Endodermal cell (in vitro differentiated cells): Measurements from ENCODE around the gene CMC1. TPM values are rescaled to one million over a fixed set of nuclear protein-coding genes. Genes with fewer than 3 reads are reported as not detected.
A peak's percentile ranks its signal among the peaks of the same experiment; 100 is the strongest.

Experiments used
- DNase-seq: peaks from one replicate; pipeline ENCODE4 v3.0.0-alpha.2; 2017
- H3K27ac ChIP-seq: 2 replicates; pipeline ENCODE4 v1.5.1; 2013; ENCODE audit warnings: mild to moderate bottlenecking, low read depth, low read length, moderate library complexity
- H3K27me3 ChIP-seq: 2 replicates; pipeline ENCODE4 v1.6.1; 2013; ENCODE audit warnings: mild to moderate bottlenecking, low read length, moderate library complexity; ENCODE audit not compliant: insufficient read depth, control insufficient read depth, poor library complexity, severe bottlenecking
- H3K36me3 ChIP-seq: 2 replicates; pipeline ENCODE4 v1.7.0; 2013; ENCODE audit warnings: mild to moderate bottlenecking, low read length, moderate library complexity; ENCODE audit not compliant: control insufficient read depth, insufficient read depth
- H3K4me1 ChIP-seq: one replicate; pipeline ENCODE4 v1.7.0; 2013; ENCODE audit warnings: low read length; ENCODE audit not compliant: control insufficient read depth, insufficient read depth
- H3K4me3 ChIP-seq: 2 replicates; pipeline ENCODE4 v1.5.1; 2013; ENCODE audit warnings: mild to moderate bottlenecking, low read length, moderate library complexity
- H3K9ac ChIP-seq: 2 replicates; pipeline ENCODE4 v1.6.1; 2013; ENCODE audit warnings: mild to moderate bottlenecking, low read length, moderate library complexity; ENCODE audit not compliant: poor library complexity, severe bottlenecking; ENCODE audit errors: extremely low read depth
- H3K9me3 ChIP-seq: 2 replicates; pipeline ENCODE4 v1.6.1; 2013; ENCODE audit warnings: mild to moderate bottlenecking, low read length, moderate library complexity; ENCODE audit not compliant: control insufficient read depth
- H3K27ac Mint-ChIP-seq: 2 replicates; pipeline ENCODE4 v1.8.0; 2020; ENCODE audit warnings: mixed read lengths
- H3K27me3 Mint-ChIP-seq: 2 replicates; pipeline ENCODE4 v1.8.0; 2021; ENCODE audit warnings: mild to moderate bottlenecking, mixed read lengths; ENCODE audit not compliant: insufficient read depth
- H3K36me3 Mint-ChIP-seq: 2 replicates; pipeline ENCODE4 v1.8.0; 2020; ENCODE audit warnings: low read depth, mixed read lengths
- H3K4me1 Mint-ChIP-seq: 2 replicates; pipeline ENCODE4 v1.8.0; 2020; ENCODE audit warnings: mixed read lengths
- H3K4me3 Mint-ChIP-seq: 2 replicates; pipeline ENCODE4 v1.8.0; 2020; ENCODE audit warnings: mild to moderate bottlenecking, moderate library complexity, mixed read lengths
- H3K9me3 Mint-ChIP-seq: 2 replicates; pipeline ENCODE4 v1.8.0; 2020; ENCODE audit warnings: mild to moderate bottlenecking, mixed read lengths
- WGBS, 2 experiments: methylation state at CpG; one replicate each; pipeline versions ENCODE4 v1.1.5 to v1.1.7; 2013; ENCODE audit warnings: missing lambda C conversion rate in 2 of 2, mixed read lengths in 1 of 2; ENCODE audit not compliant: insufficient coverage in 1 of 2, insufficient read length in 1 of 2; 5-methylcytosine and 5-hydroxymethylcytosine counted together
- total RNA-seq, 2 donors: library from RNA; stranded (reverse); fragmentation: NEBNext Ultra II Directional in 1 of 2; extraction: Animal tissue kit (Norgen Biotek cat#: 25700) in 1 of 2; gene quantifications; 2 replicates in 1 of 2; 3 replicates in 1 of 2; pipeline ENCODE4 v1.2.1, GENCODE V29; 2021
- TF ChIP-seq, protein P1 (sequence below): fragments of 200-600 bp; sonication (generic); conservative IDR thresholded peaks from 2 replicates; pipeline ENCODE4 v1.5.0; 2021; ENCODE audit warnings: antibody characterized with exemption, mild to moderate bottlenecking

CMC1 gene
- total RNA-seq, 2 donors from 2014 or later, result 23.8 to 33.6 TPM

GRCh38 chr3:28315711-28316110 lies 74.3 kb downstream of the CMC1 start:
- no peaks in the 10 kb centered on the region for H3K4me1 ChIP-seq
- DNase-seq, result no peak
- no peaks in the 10 kb centered on the region for H3K9me3 ChIP-seq
- no peaks in the 10 kb centered on the region for H3K9me3 Mint-ChIP-seq
- no peak overlapping the region for H3K4me3 Mint-ChIP-seq
- no peak overlapping the region for H3K4me3 ChIP-seq
- H3K36me3 ChIP-seq, result peaks cover 15% of the 10 kb centered on the region
- H3K36me3 Mint-ChIP-seq, result peaks cover 7% of the 10 kb centered on the region
- H3K27me3 ChIP-seq, result no peaks in the 10 kb centered on the region
- H3K9ac ChIP-seq, result no peak overlapping the region
- no peaks in the 10 kb centered on the region for H3K27me3 Mint-ChIP-seq
- peaks cover 8% of the 10 kb centered on the region for H3K4me1 Mint-ChIP-seq
- no peak overlapping the region for H3K27ac Mint-ChIP-seq
- 94 to 100% methylated on average over 1 of the region's 1 CpG for WGBS, 2 experiments
- H3K27ac ChIP-seq, result no peak overlapping the region
- TF ChIP-seq, protein P1, sequence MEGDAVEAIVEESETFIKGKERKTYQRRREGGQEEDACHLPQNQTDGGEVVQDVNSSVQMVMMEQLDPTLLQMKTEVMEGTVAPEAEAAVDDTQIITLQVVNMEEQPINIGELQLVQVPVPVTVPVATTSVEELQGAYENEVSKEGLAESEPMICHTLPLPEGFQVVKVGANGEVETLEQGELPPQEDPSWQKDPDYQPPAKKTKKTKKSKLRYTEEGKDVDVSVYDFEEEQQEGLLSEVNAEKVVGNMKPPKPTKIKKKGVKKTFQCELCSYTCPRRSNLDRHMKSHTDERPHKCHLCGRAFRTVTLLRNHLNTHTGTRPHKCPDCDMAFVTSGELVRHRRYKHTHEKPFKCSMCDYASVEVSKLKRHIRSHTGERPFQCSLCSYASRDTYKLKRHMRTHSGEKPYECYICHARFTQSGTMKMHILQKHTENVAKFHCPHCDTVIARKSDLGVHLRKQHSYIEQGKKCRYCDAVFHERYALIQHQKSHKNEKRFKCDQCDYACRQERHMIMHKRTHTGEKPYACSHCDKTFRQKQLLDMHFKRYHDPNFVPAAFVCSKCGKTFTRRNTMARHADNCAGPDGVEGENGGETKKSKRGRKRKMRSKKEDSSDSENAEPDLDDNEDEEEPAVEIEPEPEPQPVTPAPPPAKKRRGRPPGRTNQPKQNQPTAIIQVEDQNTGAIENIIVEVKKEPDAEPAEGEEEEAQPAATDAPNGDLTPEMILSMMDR, result no peak

GRCh38 chr3:28316226-28316625 lies 74.8 kb downstream of the CMC1 start:
- Histone ChIP-seq H3K36me3 (peaks cover 18% of the 10 kb centered on the region), H3K4me1 (no peaks in the 10 kb centered on the region), H3K9ac (no peak overlapping the region), H3K4me3 (no peak overlapping the region), H3K27ac (no peak overlapping the region), H3K9me3 (no peaks in the 10 kb centered on the region), H3K27me3 (no peaks in the 10 kb centered on the region)
- H3K9me3 Mint-ChIP-seq, result no peaks in the 10 kb centered on the region
- no peaks in the 10 kb centered on the region for H3K27me3 Mint-ChIP-seq
- H3K4me3 Mint-ChIP-seq, result no peak overlapping the region
- TF ChIP-seq, protein P1, result no peak
- 92% methylated on average over 2 of the region's 2 CpGs; no CpG with 5 or more reads in 1 of the 2 experiments for WGBS, 2 experiments
- H3K4me1 Mint-ChIP-seq, result peaks cover 7% of the 10 kb centered on the region
- no peak for DNase-seq
- H3K27ac Mint-ChIP-seq, result no peak overlapping the region
- H3K36me3 Mint-ChIP-seq, result peaks cover 8% of the 10 kb centered on the region

DNA sequence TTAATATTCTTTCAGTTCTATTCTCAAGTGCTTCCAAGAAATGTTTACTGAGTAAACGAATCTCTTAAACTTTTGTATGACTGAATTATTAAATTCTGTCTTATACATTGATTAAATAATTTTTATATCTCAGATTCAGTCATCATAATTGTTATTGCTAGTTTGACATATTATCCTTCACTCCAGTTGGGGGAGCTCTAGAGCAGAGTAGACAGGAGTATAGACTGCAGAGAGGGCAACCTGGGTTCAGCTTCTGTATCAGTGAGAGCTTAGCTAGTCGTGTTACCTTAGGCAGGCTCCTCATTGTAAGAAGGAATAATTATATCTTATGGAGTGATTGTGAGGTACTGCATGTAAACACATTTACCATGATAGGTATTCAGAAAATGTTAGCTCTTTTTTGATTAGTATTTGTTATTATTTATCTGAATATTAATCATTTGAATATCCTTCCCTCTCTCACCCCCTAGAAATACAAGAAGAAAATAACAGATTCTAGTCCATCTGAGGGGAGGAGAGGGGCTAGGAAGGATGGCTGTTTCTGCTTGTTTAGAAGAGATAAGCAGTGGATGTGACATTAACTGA lies 76.1 kb downstream of the CMC1 start:
- no peak overlapping the region for H3K9ac ChIP-seq
- peaks cover 25% of the 10 kb centered on the region for H3K36me3 ChIP-seq
- no peaks in the 10 kb centered on the region for H3K27me3 ChIP-seq
- no peak overlapping the region for H3K4me3 ChIP-seq
- Mint-ChIP-seq H3K36me3 (peaks cover 8% of the 10 kb centered on the region), H3K27ac (no peak overlapping the region), H3K4me3 (no peak overlapping the region), H3K9me3 (no peaks in the 10 kb centered on the region), H3K27me3 (no peaks in the 10 kb centered on the region), H3K4me1 (peaks cover 5% of the 10 kb centered on the region)
- DNase-seq, result no peak
- H3K9me3 ChIP-seq, result no peaks in the 10 kb centered on the region
- no peaks in the 10 kb centered on the region for H3K4me1 ChIP-seq
- TF ChIP-seq, protein P1, result peak; percentile 85
- H3K27ac ChIP-seq, result no peak overlapping the region
- WGBS, 2 experiments, result 47% methylated on average over 2 of the region's 2 CpGs; no CpG with 5 or more reads in 1 of the 2 experiments
